ENCODE data around the gene YPEL3.

- TF ChIP-seq POLR2A (IDR thresholded peaks at IDR 0.05; ENCODE audit: low read depth) = no peak
- no peak for TF ChIP-seq CTCF (IDR thresholded peaks at IDR 0.05)
These were observed 24.5 kb upstream of the YPEL3 start for GRCh38 chr16:30120340-30121105.

Measured in esophagus muscularis mucosa (tissue), 3 donors.